CD4-positive, alpha-beta T cell treated with Interleukin-4 for 4 hours (primary cell): ENCODE results near the gene KCNA5.
A peak's percentile ranks its signal among the peaks of the same experiment; 100 is the strongest.

ENCODE experiments used
- DNase-seq: peaks from one replicate; pipeline ENCODE4 v3.0.0-alpha.2; 2020

Gene KCNA5

DNA sequence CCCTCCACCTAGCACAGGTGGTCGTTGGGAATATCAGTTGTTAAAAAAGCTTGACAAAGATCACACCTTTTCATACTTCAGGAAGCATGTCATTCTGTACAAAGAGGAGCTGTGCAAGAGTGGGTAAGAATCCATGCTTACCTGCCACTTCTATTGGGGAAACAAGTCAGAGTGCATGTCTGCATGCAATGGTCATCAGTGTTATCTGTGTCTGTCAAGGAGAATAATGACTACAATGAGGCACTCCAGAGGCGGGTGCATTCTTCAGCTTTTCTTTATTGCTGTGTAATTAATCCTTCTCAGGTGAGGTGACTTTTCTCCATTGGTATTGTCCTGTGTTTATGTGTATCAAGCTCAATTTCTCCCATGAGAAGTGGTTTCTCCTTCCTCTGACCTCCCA is 24.4 kb downstream of the KCNA5 start:
- DNase-seq, result no peak

DNA sequence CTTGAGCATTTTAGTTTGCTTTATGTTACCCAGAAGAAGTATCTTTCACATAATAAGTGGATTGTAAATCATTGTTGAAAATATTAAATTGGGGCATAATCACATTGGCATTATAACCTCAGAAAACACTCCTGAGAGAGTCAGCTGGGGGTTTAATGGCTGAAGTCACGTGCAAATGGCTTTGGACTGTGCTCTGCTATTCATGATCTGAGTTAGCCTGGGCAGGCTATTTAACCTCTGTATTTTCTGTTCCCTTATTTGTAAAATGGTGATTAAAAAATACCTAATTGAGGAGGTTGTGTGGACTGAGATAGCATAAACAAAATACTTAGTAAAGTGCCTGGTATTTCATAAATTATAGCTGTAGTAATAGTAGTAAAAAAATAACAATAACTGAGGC is 24.9 kb downstream of the KCNA5 start:
- DNase-seq, result no peak

- DNase-seq, result no peak
These were observed 26.4 kb downstream of the KCNA5 start for GRCh38 chr12:5070090-5070489.

DNA sequence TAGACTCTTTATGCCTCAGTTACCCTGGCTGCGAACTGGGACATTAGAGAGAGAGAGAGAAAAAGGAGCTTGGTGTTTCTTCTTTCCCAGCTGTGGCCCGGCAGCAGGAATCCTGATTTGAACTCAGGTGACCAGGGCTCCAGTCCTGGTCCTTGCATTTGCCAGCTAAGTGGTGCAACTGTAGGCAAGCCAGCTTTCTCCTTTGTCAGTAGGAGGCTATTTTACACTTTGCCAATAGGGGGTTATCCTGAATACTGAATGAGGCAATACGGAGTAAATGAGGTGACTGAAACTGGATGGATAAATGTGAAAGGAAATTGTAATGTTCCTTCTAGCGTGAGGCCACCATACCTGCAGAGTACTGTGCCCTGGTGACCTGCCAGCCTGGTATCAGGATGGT is 27.8 kb downstream of the KCNA5 start:
- DNase-seq, result no peak

DNA sequence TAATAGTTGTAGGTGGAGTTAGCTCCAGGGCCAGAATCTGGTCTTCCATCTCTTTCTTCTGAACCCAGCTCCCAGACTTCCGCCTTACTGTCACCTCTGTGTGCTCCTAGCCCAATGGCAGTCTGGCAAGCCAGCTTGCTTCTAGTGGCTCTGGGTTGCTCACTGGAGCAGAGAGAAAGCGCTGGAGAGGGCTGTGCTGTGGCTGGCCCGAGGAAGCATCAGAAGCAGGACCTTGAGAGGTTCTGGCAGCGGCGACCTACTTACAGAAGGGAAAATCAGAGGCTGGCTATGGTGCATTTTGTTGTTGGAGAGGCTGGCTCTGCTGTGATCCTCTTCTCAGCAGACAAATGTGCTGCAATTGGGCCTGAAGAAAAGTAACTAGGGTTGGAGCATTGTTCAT is 28.6 kb downstream of the KCNA5 start:
- no peak for DNase-seq

- DNase-seq, result no peak
These were observed 29.4 kb downstream of the KCNA5 start for GRCh38 chr12:5073054-5073453.

GRCh38 chr12:5073853-5074252 is 30.2 kb downstream of the KCNA5 start:
- no peak for DNase-seq

- DNase-seq, result no peak
These were observed 33.1 kb downstream of the KCNA5 start for GRCh38 chr12:5076761-5077160.

- no peak for DNase-seq
These were observed 34.7 kb downstream of the KCNA5 start for GRCh38 chr12:5078423-5078822.

- DNase-seq, result no peak
These were observed 37.3 kb downstream of the KCNA5 start for GRCh38 chr12:5081016-5081415.

DNA sequence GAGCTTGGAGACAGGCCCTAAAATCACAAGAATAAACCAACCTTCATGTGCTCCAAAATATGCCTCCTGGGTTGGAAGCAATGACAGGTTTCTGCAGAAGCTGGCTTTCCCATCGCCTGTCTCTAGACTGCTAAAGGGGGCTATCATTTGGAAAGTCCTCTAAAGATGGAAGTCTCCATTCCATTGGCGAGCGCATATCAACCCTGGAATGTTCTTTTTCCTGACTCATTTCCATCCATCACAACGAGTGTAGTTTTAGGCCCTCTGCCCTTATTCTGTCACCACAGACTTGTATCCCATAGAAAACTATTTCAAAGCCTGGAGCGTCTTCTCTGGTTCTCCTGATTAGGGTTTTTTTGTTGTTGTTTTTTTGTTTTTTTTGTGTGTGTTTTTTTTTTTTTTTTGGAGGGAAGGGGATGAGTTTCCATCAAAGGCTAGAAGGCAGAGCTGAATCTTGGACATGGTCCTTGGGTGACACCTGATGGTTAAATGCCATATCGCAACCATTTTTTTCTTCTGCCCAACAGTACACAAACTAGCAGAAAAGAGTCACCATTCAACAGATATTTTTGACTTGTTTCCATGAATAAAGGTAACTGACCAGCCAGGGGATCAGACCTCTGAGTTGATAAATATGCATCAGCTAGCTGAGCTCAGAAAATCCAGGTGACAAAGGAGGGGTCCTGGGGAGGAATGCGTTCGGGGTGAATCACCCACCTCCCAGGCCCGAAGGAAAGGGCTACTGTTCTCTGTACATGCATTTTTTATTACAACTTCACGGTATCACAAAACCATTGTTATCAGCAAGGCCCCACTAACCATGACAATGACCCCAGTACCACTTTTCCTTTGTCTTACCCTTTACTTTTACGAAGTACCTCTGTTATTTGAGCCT is 40.5 kb downstream of the KCNA5 start:
- peak; percentile 5 for DNase-seq

GRCh38 chr12:5085896-5086295 is 42.2 kb downstream of the KCNA5 start:
- no peak for DNase-seq

- no peak for DNase-seq
These were observed 44.3 kb downstream of the KCNA5 start for GRCh38 chr12:5087831-5088554.

GRCh38 chr12:5088586-5089264 is 45.0 kb downstream of the KCNA5 start:
- DNase-seq, result no peak

DNA sequence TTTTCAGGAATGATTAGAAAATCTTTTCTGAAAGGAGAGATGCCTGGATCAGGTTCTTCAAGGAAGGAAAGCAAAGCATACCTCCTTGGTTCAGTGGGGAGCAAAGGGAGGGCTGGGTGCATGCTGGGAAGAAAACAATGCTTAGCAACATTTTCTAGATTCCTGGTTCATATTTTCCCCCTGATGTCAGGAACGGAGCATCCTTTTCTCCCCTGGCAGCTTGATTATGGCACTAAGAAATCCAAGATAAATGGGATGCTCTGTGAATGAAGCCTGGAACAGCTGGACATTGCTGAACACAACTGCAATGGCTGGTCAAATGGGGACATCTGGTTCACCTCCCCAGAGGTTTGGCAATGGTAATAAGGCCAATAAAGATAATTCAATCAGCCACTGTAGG is 50.9 kb downstream of the KCNA5 start:
- no peak for DNase-seq

- DNase-seq, result no peak
These were observed 51.3 kb downstream of the KCNA5 start for GRCh38 chr12:5094986-5095385.
